Neural crest cell (in vitro differentiated cells): ENCODE data around the gene TMIGD2. TPM values are rescaled to one million over a fixed set of nuclear protein-coding genes. Genes with fewer than 3 reads are reported as not detected.
"Not testable (repeated sequence)": the region's sequence is repeated elsewhere in the genome, so short reads cannot be mapped to it uniquely, and the experiment has no call there.

Experiments used
- DNase-seq: peaks from one replicate; pipeline ENCODE4 v3.0.0; 2021; ENCODE audit warnings: low read depth, mixed read lengths, low spot score
- H3K27ac Mint-ChIP-seq: one replicate; pipeline ENCODE4 v1.8.0; 2021; ENCODE audit warnings: mild to moderate bottlenecking, mixed read lengths; ENCODE audit not compliant: unreplicated experiment
- H3K27me3 Mint-ChIP-seq: 2 replicates; pipeline ENCODE4 v1.8.0; 2021; ENCODE audit warnings: low read depth, mild to moderate bottlenecking, mixed read lengths
- H3K36me3 Mint-ChIP-seq: 2 replicates; pipeline ENCODE4 v1.8.0; 2021; ENCODE audit warnings: low read depth, mild to moderate bottlenecking, mixed read lengths
- H3K4me1 Mint-ChIP-seq: 2 replicates; pipeline ENCODE4 v1.8.0; 2021; ENCODE audit warnings: mixed read lengths
- H3K4me3 Mint-ChIP-seq: one replicate; pipeline ENCODE4 v1.8.0; 2021; ENCODE audit warnings: mild to moderate bottlenecking, mixed read lengths
- H3K9me3 Mint-ChIP-seq: 2 replicates; pipeline ENCODE4 v1.8.0; 2021; ENCODE audit warnings: mixed read lengths
- CTCF ChIP-seq: fragments of 200-600 bp; sonication (generic); conservative IDR thresholded peaks from 2 replicates; pipeline ENCODE4 v1.5.0; 2021; ENCODE audit warnings: antibody characterized with exemption, mild to moderate bottlenecking
- total RNA-seq: library from RNA; stranded (reverse); gene quantifications from 2 replicates; pipeline ENCODE4 v1.2.1, GENCODE V29; 2021

TMIGD2 gene
- total RNA-seq, 1 donor from 2014 or later, result not detected

- Mint-ChIP-seq H3K27me3 (peaks cover 13% of the 10 kb centered on the region), H3K4me3 (no peak overlapping the region), H3K9me3 (no peaks in the 10 kb centered on the region), H3K36me3 (no peaks in the 10 kb centered on the region), H3K27ac (no peak overlapping the region), H3K4me1 (peaks cover 7% of the 10 kb centered on the region)
- no peak for DNase-seq
- no peak for TF ChIP-seq CTCF
These were observed 10.9 kb downstream of the TMIGD2 start for GRCh38 chr19:4291184-4291732.

GRCh38 chr19:4288091-4288777 is 14.0 kb downstream of the TMIGD2 start:
- H3K36me3 Mint-ChIP-seq, result no peaks in the 10 kb centered on the region
- H3K4me1 Mint-ChIP-seq, result peaks cover 7% of the 10 kb centered on the region
- H3K27me3 Mint-ChIP-seq, result peaks cover 37% of the 10 kb centered on the region
- H3K4me3 Mint-ChIP-seq, result no peak overlapping the region
- H3K9me3 Mint-ChIP-seq, result no peaks in the 10 kb centered on the region
- H3K27ac Mint-ChIP-seq, result no peak overlapping the region
- TF ChIP-seq CTCF, result no peak
- DNase-seq, result no peak

- H3K9me3 Mint-ChIP-seq, H3K27ac Mint-ChIP-seq, H3K4me1 Mint-ChIP-seq, H3K4me3 Mint-ChIP-seq, H3K36me3 Mint-ChIP-seq, DNase-seq: not testable (repeated sequence)
- H3K27me3 Mint-ChIP-seq, result peaks cover 56% of the 10 kb centered on the region
These were observed 16.0 kb downstream of the TMIGD2 start for GRCh38 chr19:4286141-4286540.

GRCh38 chr19:4284974-4285373 is 17.2 kb downstream of the TMIGD2 start:
- Mint-ChIP-seq H3K4me3 (no peak overlapping the region), H3K27me3 (peaks cover 68% of the 10 kb centered on the region), H3K9me3 (no peaks in the 10 kb centered on the region), H3K27ac (no peak overlapping the region), H3K4me1 (no peaks in the 10 kb centered on the region), H3K36me3 (no peaks in the 10 kb centered on the region)
- no peak for TF ChIP-seq CTCF
- no peak for DNase-seq

GRCh38 chr19:4284176-4284958 is 17.8 kb downstream of the TMIGD2 start:
- peak overlapping the region; percentile 71 for H3K27ac Mint-ChIP-seq
- DNase-seq, result no peak
- no peaks in the 10 kb centered on the region for H3K9me3 Mint-ChIP-seq
- no peak overlapping the region for H3K4me3 Mint-ChIP-seq
- TF ChIP-seq CTCF, result no peak
- no peaks in the 10 kb centered on the region for H3K4me1 Mint-ChIP-seq
- no peaks in the 10 kb centered on the region for H3K36me3 Mint-ChIP-seq
- peaks cover 72% of the 10 kb centered on the region for H3K27me3 Mint-ChIP-seq
